ENCODE measurements around the gene CAMKK1.

Gene CAMKK1

DNA sequence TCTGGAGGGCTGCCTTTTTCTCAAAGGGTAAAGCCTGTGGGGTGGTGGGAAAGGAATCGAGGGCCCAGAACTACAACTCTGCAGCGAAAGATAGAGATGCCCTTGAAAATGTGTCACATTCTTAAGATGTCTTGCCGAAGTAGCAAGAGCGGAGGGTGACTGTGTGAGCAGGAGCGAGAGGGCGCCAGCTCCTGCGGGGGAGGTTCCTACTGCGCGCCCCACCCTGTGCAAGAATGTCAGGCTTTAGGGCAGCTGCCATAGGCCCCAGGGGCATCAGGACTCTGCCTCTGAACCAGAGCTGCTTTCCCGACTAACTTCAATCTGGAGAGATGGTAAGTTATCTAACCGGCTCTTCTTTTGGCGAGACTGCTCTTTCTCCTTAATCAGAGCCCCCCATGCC is 80.1 kb downstream of the CAMKK1 start:
- no peak for DNase-seq (ENCODE audit: low spot score)

DNA sequence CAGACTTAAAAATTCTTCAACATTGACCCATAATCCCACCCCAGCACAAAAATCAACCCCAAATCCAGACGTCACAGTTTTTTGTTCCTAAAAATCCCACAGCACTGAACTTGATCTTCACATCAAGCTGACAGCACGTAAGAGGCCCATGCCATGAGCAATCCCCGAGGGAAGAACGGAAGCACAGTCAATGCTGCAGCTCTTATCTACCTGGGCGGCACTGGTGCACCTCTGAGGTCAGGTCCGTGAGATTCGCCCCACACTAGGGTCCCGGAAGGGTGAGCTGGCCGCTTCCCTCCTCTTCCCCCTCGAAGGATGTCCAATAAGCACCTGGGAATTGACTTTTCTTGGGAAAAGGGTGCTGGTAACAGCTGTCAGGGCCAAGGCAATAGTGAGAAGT is 80.6 kb downstream of the CAMKK1 start:
- DNase-seq (ENCODE audit: low spot score), result no peak

All from Ammon's horn (tissue), 1 donor.